H1 (cell line): ENCODE results near the gene CTH. TPM values are rescaled to one million over a fixed set of nuclear protein-coding genes. Genes with fewer than 3 reads are reported as not detected.

Experiments used
- CBX5 ChIP-seq: fragments of 300-800, 300-1000 bp; sonication (generic); IDR thresholded peaks from 2 replicates; pipeline ENCODE4 v1.7.1; 2016; ENCODE audit warnings: antibody characterized with exemption, low read length, low read depth
- polyA plus RNA-seq, 7 experiments: library from polyadenylated mRNA; depleted of rRNA in 3 of 7; stranded (reverse) in 5 of 7; unstranded in 2 of 7; fragments of >200 nt in 5 of 7; fragments of 200-250 nt in 2 of 7; gene quantifications; 1 replicate in 5 of 7; 2 replicates in 1 of 7; 4 replicates in 1 of 7; pipeline versions ENCODE4 v1.2.1 to v1.2.3, GENCODE V29; 2011 to 2013; ENCODE audit warnings: missing spikeins in 2 of 7, mixed read lengths in 2 of 7
- total RNA-seq: library from RNA; stranded (reverse); fragmentation: NEBNext Ultra II Directional; extraction: Animal tissue kit (Norgen Biotek cat#: 25700); gene quantifications from 2 replicates; pipeline ENCODE4 v1.2.1, GENCODE V29; 2021

The CTH gene
- total and polyA plus RNA-seq, 2 of the 8 experiments (the other 6 are each of a cell fraction or from before 2014, with no cell fraction given) = 31.7 to 33.2 TPM

- TF ChIP-seq CBX5 = no peak
Observed at GRCh38 chr1:70440642-70441391, 29.7 kb downstream of the CTH start (continued).
